ENCODE results near the gene EMILIN1.
A peak's percentile ranks its signal among the peaks of the same experiment; 100 is the strongest.

Gene EMILIN1

DNA sequence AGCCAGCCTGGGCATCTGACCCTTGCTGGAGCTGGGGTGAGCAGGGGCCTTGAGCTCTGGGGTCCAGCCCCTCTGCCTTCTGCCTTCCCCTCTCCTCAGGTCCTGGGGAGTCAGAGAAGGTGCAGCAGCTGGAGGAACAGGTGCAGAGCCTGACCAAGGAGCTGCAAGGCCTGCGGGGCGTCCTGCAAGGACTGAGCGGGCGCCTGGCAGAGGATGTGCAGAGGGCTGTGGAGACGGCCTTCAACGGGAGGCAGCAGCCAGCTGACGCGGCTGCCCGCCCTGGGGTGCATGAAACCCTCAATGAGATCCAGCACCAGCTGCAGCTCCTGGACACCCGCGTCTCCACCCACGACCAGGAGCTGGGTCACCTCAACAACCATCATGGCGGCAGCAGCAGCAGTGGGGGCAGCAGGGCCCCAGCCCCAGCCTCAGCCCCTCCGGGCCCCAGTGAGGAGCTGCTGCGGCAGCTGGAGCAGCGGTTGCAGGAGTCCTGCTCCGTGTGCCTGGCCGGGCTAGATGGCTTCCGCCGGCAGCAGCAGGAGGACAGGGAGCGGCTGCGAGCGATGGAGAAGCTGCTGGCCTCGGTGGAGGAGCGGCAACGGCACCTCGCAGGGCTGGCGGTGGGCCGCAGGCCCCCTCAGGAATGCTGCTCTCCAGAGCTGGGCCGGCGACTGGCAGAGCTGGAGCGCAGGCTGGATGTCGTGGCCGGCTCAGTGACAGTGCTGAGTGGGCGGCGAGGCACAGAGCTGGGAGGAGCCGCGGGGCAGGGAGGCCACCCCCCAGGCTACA lies 3.8 kb downstream of the EMILIN1 start:
- no peak for DNase-seq

DNA sequence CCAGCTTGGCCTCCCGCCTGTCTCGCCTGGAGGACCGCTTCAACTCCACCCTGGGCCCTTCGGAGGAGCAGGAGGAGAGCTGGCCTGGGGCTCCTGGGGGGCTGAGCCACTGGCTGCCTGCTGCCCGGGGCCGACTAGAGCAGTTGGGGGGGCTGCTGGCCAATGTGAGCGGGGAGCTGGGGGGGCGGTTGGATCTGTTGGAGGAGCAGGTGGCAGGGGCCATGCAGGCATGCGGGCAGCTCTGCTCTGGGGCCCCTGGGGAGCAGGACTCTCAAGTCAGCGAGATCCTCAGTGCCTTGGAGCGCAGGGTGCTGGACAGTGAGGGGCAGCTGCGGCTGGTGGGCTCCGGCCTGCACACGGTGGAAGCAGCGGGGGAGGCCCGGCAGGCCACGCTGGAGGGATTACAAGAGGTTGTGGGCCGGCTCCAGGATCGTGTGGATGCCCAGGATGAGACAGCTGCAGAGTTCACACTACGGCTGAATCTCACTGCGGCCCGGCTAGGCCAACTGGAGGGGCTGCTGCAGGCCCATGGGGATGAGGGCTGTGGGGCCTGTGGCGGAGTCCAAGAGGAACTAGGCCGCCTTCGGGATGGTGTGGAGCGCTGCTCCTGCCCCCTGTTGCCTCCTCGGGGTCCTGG lies 4.5 kb downstream of the EMILIN1 start:
- DNase-seq = no peak

DNA sequence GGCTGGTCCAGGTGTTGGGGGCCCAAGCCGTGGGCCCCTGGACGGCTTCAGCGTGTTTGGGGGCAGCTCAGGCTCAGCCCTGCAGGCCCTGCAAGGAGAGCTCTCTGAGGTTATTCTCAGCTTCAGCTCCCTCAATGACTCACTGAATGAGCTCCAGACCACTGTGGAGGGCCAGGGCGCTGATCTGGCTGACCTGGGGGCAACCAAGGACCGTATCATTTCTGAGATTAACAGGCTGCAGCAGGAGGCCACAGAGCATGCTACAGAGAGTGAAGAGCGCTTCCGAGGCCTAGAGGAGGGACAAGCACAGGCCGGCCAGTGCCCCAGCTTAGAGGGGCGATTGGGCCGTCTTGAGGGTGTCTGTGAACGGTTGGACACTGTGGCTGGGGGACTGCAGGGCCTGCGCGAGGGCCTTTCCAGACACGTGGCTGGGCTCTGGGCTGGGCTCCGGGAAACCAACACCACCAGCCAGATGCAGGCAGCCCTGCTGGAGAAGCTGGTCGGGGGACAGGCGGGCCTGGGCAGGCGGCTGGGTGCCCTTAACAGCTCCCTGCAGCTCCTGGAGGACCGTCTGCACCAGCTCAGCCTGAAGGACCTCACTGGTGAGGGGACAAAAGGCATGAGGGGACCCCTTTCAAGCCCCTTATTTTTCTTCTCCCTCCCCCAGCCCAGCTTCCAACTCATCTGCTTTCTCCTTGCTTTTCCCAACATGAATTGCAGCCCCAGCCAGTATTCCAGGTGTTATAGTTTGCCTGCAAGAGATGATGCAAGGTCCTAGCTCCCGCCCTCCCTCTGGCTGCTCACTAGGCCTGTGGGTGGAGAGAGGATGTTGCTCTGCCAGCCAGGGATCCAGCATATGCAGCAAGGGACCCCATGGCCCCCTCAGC lies 5.2 kb downstream of the EMILIN1 start:
- DNase-seq = no peak

DNA sequence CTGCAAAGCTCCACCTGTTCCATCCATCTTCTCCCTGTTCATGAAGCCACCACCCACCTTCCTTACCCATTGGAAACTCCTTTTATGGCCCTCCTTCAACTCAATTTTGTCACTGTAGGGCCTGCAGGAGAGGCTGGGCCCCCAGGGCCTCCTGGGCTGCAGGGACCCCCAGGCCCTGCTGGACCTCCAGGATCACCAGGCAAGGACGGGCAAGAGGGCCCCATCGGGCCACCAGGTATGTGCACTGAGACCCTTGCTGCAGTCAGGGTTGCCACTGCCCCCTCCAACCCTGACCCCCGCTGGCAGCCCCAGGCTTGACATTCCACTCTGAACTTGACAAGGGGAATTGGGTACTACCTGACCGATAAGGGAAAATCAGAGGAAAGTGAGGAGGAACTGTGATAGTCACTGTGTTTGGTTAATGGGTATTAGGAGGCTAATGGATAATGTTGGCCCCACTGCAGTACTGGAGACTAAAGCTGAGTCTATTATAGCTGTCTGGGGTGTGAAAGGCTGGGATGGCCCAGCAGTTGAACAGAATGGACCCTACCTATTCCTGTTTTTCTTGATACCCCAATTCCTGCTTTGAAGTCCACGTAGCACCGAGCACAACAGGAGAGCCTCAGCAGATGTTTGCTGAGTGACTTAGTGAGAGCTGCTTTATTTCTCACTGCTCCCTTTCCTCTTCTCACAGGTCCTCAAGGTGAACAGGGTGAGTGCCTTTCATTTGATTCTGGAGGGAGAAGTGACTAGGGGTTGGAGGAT lies 6.1 kb downstream of the EMILIN1 start:
- no peak for DNase-seq

DNA sequence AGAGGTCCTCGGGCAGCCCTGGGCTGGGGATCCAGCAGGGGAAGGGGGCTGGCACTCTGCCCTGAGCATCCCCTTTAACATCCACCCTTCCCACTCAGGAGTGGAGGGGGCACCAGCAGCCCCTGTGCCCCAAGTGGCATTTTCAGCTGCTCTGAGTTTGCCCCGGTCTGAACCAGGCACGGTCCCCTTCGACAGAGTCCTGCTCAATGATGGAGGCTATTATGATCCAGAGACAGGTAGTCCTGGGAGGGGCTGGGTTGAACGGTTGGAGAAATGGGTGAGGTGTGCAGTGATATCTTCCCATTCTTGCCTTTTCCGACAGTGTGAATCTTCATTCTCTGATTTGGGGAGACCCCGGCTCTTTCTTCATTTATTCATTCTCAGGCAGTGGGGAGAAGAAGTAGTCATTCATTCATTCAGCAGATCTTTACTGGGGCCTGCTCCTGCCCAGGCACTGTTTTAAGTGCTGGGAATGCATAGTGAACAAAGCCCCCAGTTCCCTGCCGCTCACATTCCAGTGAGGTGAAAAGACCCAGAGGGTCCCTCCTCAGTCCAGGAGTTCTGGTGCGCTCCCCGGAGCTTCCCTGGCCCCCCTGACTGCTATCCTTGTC lies 6.8 kb downstream of the EMILIN1 start:
- no peak for DNase-seq

- peak; percentile 60 for DNase-seq
These were observed 7.3 kb downstream of the EMILIN1 start for GRCh38 chr2:27085673-27086089.

DNA sequence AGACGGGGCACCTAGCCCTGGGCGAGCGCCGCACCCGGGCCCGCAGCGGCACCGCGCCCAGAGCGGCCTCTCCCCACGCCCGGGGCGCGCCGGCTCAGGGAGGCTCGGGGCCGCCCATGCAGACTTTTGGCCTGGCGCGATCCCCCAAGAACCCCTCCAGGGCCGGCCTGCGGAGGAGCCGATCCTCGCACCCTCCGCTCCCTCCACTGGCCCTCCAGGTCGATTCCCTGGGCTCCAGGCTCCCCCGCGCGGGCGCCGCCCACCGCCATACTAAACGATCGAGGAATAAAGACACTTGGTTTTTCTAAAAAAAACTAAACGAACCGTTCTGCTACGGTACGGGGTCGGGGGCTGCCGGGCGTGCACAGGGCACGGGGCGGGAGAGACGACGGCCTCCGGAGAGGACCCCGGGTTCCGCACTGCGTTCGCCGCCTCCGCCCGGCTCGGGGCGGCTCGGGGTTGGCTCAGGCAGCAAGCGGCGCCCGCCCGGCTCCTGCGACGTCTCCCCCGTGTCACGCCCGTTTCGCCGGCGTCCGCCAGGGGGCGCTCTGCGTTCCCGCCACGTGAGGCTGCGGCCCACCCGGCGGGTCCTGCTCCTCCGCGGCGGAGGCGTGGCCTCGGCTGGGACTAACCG lies 7.8 kb downstream of the EMILIN1 start:
- DNase-seq = peak; percentile 100

DNA sequence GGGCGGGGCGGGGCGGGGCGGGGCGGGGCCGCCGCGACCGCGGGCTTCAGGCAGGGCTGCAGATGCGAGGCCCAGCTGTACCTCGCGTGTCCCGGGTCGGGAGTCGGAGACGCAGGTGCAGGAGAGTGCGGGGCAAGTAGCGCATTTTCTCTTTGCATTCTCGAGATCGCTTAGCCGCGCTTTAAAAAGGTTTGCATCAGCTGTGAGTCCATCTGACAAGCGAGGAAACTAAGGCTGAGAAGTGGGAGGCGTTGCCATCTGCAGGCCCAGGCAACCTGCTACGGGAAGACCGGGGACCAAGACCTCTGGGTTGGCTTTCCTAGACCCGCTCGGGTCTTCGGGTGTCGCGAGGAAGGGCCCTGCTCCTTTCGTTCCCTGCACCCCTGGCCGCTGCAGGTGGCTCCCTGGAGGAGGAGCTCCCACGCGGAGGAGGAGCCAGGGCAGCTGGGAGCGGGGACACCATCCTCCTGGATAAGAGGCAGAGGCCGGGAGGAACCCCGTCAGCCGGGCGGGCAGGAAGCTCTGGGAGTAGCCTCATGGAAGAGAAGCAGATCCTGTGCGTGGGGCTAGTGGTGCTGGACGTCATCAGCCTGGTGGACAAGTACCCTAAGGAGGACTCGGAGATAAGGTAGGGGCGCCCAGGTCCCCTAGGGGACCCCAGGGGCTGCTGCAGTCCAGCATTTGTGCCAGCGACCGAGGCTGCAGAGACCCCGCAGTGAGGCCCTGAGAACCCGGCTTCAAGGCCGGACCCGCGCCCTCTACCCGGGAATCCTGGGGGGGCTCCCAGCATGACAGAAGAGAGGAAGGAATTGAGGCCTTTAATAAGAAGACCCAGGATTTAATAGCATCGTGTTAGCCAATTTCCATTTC lies 8.5 kb downstream of the EMILIN1 start, which contains the start of gene KHK:
KHK (plus strand) TSS at position 49 of the 870 bp plus-strand sequence; CDS start at position 537, 488 bp downstream.
- no peak for DNase-seq

DNA sequence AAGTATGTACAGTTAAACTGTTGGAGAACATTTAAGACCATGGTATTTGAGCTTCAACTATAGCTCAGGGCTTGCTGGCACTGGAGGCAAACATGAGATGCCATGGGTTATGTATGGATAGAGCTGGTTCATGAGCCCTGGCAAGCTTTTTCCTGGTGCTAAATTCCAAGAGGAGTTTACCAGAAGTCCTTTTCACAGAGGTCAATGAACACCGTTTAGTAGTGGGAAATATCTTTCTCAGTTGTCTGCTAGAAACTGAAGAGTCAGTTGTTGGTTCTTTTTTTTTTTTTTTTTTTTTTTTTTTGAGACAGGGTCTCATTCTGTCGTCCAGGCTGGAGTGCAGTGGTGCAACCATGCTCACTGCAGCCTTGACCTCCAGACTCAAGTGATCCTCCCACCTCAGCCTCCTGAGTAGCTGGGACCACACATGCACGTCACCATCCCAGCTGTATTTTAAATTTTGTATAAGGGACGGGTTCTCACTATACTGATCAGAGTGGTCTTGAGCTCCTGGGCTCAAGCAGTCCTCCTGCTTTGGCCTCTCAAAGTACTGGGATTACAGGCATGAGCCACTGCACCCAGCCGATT lies 9.5 kb downstream of the EMILIN1 start:
- DNase-seq = no peak

DNA sequence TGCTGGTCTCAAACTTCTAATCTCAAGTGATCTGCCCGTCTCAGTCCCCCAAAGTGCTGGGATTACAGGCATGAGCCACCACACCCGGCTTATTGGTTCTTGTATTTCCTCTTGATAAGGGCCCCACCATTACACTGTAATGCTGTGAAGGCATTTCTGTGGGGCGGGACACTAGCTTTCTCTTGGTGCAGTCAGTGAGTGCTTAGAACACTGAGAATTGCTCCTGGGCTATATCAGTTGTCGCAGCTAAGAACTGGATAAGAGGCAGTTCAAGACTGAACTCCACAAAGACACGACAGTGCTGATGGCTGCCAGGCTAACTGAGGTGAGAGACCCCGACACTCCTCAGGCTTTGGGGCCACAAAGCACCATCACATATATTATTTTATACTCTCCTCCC lies 10.2 kb downstream of the EMILIN1 start:
- DNase-seq = no peak

DNA sequence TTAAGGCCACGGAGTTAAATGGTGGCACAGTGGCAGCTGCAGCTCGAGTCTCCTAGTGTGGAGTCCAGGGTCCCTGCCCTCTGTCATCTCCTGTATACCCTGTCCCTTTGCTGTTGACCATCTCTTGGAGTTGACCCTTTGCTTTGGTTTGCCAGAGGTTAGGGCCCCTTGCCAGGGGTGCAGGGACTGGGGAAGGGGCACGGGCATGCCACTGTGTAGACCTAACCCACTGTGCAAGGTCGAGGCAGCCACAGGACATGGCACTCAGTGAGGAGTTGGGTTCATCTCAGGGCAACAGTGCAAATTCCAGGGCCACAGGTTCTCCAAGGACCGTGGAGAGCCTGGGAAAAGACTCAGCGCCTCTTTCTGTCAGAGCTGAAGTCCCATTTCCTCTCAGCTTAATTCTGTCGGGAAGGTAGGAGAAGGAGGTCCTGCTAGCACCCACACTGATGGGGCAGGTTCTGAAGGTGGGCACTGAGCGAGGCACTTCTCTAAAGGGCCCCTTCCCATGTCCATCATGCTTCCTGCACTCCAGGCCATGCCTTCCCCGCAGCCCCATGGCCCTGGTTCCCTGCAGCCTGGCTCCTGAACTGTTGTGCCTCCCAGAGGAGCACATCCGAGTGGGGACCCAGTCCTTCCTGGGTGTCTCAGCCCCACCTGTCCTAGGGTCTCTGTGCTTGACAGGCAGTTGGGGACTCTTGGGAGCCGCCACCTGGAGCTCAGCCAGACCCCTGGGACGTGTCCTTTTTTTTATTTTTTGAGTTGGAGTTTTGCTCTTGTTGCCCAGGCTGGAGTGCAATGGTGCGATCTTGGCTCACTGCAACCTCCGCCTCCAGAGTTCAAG lies 10.9 kb downstream of the EMILIN1 start:
- DNase-seq = no peak

DNA sequence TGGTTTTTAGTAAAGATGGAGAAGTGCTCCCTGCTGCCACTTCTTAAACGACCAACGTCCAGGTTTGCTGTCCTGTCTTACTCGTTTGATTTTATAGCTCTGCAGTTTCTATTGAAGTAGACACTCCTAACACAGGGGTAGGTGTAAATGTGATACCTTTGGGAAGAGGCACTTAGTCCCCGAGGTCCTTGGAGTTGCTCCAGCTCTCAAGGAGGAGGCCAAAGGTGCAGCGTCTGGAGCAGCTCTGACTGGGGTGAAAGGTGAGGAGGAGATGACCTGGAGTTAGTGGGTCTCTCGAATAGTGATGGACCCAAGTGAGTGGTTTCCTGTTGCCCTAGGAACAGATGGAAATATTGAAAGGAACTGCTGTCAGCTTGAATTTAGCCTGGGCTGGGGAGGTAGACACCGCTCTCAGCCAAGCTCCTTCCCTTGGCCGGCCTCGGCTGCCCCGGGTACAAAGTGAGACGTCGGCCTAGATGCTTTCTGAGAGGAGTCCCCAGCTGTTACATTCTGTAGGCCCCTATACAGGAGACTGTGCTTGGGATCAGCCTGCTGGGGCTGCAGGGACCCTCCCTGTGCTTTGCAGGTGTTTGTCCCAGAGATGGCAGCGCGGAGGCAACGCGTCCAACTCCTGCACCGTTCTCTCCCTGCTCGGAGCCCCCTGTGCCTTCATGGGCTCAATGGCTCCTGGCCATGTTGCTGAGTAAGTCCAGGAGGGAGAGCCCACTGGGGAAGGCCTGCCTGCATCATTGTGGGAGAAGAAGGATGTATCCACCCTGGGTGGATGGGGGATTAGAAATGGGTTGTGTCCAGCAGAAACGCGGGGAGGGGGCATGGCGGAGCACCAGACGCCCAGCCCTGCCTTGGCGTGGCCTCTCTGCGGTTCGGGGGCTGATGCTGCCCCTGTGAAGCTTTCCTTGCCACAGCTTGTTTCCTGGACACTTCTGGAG lies 13.6 kb downstream of the EMILIN1 start:
- no peak for DNase-seq

- no peak for DNase-seq
These were observed 14.4 kb downstream of the EMILIN1 start for GRCh38 chr2:27092696-27093429.

DNA sequence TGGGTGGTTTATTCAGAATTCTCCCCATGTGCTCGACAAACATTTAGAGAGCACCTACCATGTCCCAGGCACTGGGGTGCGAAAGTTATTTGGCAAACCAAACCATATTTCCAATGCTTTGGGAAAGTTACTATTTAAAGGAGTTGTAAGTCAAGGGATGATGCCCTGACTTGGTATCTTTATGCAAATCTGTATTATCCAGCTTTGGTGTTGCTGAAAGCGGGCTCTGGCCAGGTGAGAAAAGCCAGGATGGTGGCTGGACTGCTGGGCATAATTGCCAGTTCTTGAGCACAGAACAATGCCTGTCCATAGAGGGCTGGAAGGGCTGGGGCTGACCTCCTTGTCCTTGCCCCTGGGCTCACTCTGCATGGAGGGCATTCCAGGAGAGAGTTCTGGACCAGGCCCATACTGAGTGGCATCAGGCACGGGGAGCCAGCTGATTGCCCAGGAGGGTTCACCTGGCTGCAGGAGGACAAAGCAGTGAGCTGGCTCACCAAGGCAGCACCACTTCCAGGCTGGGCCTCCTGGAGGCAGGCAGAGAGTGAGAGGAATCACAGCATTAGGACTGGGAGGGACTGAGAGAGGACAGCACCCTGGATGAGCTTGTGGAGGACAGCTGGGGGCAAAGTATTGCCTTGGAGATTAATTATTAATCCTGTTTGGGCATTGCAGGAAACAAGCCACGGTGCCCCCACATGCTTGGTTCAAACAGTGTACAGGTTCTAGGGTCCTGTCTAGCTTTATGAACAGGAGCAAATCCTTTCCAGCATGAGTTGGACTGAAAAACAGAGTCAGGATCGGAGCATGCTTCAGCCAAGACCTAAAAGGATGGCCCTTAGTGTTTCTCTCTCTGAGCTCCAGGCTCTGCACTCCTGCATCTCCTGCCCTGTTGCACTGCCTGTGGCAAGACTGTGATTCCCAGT lies 15.3 kb downstream of the EMILIN1 start:
- DNase-seq = no peak

DNA sequence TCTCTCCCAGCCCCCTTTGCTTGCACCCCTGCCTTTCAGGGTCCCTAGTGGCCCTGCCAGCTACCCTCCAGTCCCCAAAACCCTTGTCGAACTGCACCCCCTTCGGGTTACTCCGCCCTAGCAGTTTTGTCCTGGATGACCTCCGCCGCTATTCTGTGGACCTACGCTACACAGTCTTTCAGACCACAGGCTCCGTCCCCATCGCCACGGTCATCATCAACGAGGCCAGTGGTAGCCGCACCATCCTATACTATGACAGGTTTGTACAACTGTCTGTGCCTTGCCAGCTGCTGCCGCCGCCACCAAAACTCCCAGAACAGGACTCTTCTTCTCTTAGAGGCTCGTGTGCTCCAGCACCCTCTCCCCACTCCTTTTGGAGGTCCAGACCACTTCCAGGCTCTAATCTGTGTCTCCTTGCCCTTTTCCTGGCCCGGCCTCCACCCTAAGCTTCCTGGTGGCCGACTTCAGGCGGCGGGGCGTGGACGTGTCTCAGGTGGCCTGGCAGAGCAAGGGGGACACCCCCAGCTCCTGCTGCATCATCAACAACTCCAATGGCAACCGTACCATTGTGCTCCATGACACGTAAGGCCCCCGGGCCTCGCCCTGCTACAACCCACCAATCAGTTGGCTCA lies 16.1 kb downstream of the EMILIN1 start:
- no peak for DNase-seq

DNA sequence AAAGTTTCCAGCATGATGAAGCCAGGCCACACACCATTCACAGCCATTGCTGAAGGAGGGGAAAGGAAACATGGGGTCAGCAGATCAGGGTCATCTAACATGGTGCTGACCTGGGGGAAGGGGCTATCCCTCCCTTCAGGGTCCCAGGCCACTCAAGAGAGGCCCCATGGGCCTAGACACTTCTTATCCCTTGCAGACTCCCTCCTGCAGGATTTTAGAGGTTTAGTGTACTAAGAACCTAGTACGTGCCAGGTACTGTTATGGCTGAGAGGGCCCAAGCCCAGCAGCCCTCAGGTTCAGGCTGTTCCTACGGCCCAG lies 17.0 kb downstream of the EMILIN1 start:
- no peak for DNase-seq

All from activated CD4-positive, CD25-positive, alpha-beta regulatory T cell treated with anti-CD3 and anti-CD28 coated beads, Interleukin-2, amount 50 U/mL, for 72 hours (primary cell).